MV-4-11 (cell line): ENCODE results near the gene NDUFAB1.
"Not testable (repeated sequence)": the region's sequence is repeated elsewhere in the genome, so short reads cannot be mapped to it uniquely, and the experiment has no call there.

Experiments
- DNase-seq: peaks from one replicate; lab custom pipeline; 2025; lab: John Stamatoyannopoulos, UW

NDUFAB1 gene

DNA sequence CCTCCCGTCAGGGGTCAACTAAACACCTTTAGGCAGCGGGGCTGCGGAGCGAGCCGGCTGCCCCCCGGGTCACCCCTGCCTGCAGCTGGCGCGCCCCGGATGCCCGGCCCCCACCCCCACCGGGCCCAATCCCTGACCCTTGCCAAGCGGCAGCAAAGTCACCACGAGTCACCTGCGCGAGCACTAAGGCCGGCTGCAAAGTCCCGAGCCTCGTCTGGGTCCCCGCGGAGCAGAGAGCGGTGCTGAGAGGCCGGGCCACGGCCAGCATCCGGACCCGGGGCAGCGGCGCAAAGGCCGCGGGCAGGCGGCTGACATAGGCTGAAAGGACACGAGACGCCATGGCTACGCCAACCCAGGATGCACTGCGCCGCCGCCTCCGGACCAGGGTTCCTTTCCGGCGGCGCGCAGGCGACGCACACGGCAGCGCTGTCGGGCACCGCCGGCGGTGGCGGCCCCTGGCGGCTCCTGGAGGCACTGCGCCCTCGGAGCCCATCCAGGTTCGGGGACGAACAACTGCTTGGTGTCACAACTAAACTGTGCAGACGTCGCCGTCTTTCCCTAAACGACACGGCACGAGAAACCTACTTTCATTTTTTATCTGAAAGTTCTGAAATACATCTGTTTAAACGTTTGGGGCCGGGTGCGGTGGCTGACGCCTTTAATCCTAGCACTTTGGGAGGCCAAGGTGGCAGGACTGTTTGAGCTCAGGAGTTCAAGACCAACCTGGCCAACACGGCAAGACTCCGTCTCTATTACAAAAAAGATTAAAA lies at the start of gene NDUFAB1:
NDUFAB1 (minus strand) TSS at position 366 of the 770 bp plus-strand sequence; CDS start at position 340, 26 bp downstream.
- peak; percentile 83 for DNase-seq

DNA sequence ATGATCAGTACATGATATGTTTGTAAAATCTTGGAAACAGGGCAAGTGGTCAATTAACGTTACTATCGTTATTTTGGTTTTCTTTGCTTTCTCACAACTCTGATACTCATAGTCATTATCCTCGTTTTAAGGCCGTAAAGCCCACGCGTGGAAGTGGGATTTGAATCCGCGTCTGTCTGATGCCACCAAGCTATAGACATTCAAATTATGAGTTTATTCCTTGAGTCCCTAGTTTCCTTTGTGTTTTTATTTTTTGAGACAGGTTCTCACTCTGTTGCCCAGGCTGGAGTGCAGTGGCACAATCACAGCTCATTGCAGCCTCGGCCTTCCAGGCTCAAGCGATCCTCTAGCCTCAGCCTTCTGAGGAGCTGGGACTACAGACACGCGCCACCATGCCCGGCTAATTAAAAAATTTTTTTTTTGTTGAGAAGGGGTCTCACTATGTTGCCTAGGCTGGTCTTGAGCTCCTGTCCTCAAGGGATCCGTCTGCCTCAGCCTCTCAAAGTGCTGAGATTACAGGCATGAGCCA lies 46.2 kb upstream of the NDUFAB1 start:
- no peak for DNase-seq

DNA sequence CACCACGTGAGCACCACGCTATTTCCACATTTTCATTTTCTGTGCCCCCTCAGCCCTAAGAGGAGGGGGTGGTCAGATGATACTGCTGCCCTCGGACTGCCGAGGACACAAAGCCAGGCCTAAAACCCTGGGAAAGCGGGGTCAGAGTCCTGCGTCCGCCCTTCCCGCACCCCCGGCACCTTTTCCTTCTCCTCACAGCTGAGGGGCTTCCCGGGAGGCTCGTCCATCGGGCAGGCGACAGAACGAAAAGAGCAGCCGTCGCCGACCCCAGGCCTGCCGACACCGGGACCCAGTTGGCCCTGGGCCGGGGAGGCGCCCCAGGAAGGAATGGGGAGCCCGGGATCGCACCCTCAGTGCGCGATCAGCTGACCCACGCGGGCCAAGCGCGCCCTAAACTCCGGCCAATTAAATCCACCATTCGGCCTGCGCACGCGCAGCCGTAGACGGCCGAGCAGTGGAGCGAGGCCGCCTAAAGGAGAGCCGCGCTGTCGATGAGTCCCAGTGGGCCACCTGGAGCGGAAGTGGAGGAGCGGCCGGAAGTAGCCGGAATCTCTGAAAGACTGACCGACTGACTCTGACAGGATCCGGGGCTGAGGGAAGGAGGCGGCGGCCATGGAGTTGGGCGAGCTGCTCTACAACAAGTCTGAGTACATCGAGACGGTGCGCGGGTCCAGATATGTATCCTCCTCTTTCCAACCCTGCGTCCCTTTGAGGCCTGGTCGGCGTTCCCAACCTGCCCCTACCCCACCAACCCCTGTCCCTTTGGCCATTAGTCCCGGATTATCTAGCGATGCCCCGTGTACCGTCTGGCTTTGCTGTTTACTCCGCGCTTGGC lies 45.0 kb upstream of the NDUFAB1 start, which contains the start of the genes DCTN5 and PALB2:
DCTN5 (plus strand) TSS at position 536 of the 835 bp plus-strand sequence; CDS start at position 613, 77 bp downstream.
PALB2 (minus strand) TSS at position 380 of the 835 bp plus-strand sequence; CDS start at position 227, 153 bp downstream.
- DNase-seq: peak; percentile 95

DNA sequence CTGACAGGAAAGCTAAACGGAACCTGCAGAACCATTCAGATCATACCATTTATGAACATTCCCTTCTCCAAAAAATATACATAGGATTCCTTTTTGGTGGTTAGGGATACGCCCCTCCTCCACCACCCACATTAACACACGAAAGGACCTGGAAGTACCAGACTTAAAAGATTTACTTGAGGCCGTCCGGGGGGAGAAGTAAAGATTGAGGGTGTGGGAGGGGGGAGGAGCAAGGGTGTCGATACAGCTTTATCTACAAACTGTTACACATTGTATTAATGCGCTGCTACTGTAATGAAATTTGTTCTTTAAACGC lies 44.5 kb upstream of the NDUFAB1 start:
- DNase-seq: no peak

DNA sequence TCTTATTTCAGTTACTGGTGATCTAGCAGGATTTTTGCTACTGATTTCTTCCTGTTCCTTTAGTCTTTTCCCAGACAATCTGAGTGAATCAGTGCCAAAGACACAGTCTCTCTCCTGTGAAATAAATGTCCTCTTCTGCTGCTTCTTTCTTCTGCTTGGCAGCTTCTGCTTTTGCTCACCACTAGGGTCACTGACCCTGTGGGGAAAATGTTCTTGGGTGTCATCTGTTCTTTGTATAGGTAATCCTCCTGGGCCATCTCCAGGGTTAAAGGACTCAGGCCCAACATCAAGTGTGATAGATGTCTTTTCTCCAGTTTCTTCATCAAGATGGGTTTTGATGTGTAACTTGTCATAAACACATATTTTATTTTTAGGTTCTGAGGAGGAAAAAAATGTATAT lies 39.8 kb upstream of the NDUFAB1 start:
- peak; percentile 14 for DNase-seq

DNA sequence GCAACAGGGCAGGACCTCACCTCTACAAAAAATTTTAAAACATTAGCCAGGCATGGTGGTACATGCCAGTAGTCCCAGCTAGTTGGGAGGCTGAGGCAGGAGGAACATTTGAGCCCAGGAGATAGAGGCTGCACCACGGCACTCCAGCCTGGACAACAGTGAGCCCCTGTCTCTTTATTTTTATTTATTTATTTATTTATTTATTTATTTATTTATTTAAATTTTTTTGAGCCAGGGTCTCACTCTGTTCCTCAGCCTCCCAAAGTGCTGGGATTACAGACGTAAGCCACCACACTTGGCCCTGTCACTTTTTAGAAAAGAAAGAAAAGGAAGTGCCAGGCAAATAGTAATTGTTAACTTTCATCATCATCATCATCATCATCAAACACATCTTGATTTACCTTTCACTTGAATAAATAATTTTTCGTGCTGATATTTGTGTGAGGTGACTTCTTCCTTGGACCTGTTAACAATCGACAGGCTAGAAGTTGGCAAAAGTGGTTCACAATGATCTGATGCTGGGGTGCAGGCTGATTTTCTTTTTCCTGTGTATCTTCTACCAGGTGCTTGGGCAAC lies 38.4 kb upstream of the NDUFAB1 start:
- no peak for DNase-seq

DNA sequence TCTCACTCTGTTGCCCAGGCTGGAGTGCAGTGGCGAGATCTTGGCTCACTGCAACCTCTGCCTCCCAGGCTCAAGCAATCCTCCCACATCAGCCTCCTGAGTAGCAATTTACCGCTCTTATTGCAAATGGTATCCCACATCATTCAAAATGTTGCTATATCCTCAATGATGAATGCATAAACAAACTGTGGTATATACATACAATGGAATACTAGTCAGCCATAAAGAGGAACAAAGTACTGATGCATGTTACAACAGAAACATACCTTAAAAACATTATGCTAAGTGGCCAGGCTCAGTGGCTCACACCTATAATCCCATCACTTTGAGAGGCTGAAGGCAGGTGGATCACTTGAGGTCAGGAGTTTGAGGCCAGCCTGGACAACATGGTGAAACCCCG lies 35.8 kb upstream of the NDUFAB1 start:
- not testable (repeated sequence) for DNase-seq

DNA sequence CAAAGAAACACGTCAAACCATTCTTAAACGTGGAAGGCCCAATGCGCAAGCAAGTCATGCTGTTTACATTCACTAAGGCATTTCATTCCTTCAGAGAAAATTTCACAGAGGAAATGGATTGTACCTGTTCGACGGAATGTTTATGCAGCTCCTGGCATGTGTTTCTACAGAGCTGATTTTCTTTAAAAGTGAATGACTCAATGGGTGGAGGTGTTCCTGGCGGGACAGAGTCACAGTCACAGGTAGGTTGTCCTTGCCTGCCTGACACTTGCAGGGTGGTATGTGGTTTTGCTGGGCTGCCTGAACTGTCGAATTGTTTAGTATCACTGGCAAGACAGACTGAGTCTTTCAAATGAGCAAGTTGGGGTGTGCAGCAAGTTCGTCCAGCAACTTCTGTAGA lies 33.4 kb upstream of the NDUFAB1 start:
- no peak for DNase-seq

DNA sequence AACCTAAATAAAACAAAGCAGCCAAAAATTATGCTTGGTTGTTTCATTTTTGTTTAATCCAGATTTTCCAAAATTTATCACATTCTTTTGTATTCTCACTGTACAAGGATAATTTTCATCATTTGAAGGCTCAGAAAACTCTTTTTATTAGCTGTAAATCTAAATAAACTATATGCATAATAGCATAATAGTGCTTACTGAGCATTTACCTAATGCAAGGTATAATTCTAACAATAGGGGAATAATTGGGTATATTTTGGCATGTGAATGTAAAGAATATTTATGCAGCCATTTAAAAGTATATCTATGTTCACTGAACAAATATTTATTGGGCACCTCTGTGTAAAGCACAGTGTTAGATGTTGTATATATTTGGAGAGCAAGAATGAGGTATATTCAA lies 28.0 kb upstream of the NDUFAB1 start:
- DNase-seq: no peak

DNA sequence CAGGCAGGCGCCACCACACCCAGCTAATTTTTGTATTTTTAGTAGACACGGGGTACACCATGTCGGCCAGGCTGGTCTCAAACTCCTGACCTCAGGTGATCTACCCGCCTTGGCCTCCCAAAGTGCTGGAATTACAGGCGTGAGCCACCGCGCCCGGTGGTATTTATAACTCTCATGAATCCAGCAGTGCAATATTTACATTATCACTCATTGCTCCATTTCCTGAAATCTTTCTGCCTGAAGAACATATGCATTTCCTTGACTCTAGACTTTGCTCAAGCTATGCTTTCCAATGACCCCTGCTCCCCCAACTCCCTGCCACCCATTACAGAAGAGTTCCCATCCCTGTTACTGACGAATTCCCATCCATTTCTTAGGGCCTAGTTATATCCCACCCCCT lies 19.7 kb upstream of the NDUFAB1 start:
- no peak for DNase-seq

DNA sequence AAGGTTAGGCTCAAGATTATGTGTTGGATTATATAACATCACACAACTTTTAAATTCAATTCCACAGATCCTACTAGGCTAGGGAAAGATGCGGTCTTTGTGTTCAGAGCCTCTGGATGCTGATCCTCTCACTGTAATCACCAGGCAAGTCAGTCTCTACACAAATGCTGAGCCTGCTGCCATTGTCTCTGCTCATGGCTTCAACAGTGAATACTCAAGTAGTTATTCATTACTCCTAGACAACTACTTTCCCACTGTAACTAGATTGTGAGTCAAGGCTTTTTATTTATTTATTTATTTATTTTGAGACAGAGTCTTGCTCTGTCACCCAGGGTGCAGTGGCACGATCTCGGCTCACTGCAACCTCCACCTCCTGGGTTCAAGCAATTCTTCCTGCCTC lies 15.8 kb upstream of the NDUFAB1 start:
- DNase-seq: no peak

DNA sequence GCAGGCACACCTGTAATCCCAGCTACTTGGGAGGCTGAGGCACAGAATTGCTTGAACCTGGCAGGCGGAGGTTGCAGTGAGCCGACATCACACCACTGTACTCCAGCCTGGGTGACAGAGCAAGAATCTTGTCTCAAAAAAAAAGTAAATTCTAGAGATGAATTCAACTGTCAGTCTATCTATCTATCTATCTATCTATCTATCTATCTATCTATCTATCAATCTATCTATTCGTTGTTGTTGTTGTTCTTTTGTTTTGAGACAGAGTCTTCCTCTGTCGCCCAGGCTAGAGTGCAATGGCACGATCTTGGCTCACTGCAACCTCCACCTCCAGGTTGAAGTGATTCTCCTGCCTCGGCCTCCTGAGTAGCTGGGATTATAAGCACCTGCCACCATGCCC lies 14.8 kb upstream of the NDUFAB1 start:
- not testable (repeated sequence) for DNase-seq

DNA sequence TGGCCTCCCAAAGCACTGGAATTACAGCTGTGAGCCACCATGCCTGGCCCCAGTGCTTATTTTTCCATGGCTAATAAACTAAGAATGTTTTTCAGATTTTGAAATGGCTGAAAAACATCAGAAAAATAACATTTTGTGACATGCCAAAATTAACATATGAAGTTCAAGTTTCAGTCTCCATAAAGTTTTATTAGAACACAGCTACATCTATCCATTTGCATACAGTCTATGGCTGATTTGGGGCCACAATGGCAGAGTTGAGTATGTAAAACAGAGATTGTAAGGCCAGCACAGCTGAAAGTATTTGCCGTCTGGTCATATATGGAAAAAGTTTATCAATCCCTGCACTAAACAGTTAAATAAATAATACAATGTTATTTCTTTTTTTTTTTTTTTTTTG lies 13.8 kb upstream of the NDUFAB1 start:
- no peak for DNase-seq

DNA sequence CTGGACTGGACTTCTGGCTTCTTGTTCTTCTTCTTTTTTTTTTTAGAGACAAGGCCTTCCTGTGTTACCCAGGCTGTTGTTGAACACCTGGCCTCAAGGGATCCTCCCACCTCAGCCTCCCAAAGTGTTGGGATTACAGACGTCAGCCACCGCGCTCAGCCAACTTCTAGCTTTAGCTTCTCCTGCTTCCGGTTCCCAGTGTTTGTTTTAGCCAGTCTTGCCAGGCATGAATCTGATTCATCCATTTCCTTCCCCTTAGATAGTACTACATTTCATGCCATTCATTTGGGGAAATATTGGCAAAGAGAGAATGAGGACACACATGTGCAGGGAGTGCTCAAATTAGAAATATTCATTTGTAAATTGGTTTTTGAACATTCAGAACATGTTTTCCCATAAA lies 12.1 kb upstream of the NDUFAB1 start:
- no peak for DNase-seq

DNA sequence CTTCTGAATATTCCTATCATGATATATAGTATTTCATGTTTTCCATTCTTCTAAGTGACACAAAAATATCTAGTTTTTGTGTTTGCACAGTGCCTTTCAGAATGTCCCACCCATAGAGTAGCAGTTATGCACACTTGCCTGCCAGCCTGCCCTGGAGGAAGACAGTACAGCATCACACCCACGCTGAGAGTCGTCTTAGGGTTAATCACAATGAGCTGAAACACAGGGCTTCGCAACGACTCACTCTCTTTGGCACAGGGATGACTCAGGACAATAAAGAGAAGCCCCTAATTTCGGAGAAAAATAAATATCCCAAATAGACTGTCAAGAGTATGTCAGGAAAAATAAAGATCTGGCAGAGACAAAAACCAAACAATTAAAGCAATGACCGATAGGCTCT lies 11.6 kb upstream of the NDUFAB1 start:
- DNase-seq: no peak

DNA sequence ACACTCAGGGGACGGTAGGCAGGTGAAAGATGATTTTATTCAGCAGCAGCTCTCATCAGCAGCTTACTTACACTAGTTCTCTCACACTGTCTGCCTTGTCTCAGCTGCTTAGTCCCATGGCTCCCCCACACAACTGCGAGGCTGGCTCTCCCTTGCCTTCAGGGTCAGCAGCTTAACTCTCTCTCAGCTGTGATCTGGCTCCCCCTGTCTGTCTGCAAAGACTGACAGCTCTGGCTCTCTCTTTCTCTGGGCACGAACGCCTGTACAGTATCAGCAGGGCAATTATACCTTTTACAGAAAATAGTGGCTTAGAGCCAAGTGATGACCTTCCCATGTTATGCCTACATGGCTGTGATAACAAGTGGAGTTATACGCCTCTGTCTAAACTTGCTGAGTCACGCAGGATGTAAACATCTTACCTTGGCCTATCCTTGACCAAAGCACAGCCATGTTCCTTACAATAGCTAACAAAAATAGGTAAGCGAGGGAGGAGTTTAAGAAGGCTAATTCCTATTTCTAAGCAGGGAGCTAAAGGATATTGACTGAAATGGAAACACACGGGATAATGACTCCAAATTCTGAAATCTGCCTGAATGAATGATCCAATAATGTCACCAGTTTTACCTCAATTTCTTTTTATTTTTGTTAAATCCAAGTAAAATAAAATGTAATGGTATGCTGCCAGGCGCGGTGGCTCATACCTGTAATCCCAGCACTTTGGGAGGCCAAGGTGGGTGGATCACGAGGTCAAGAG lies 1.1 kb upstream of the NDUFAB1 start:
- peak; percentile 51 for DNase-seq

DNA sequence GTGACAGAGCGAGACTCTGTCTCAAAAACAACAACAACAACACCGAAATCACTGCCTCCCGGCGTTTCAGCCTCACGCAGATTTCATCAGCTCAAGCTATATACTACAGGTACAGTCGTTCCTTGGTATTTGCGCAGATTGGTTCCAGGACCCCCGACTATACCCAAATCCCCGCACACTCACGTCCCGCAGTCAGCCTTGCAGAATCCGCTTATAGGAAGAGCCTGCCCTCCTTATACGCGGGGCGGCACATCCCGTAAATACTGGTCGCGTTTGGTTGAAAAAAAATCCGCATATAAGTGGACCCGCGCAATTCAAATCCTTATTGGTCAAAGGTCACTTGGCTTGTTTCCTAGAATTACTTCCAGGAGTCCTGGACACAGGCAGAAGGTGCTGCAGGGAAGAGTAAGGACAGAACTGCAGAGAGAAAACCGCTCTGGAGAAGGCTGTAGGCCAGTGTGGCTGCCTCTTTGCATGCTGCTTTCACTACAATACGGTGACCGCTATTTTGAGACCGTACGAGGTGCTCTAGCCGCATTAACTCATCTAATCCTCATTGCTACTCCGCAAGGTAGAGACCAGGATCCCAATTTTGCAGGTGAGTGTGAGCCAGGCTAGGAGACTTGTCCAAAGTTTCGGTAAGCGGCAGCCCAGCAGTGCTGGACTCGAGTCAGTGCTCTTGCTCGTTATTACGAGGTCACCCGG lies 718 bp downstream of the NDUFAB1 start:
- DNase-seq: no peak

DNA sequence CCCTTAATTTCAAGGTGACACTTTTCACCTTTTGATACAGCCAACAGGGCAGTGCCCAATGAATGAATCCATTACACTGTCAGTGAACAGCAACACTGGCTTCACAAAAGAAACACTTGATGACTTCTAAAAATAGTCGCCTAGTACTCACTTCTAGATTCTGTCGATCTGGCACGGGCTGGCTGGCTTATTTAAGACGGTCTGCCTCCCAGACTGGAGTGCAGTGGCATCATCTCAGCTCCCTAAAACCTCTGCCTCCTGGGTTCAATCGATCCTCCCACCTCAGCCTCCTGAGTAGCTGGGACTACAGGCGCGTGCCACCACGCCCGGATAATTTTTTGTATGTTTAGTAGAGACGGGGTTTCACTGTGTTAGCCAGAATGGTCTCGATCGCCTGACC lies 1.9 kb downstream of the NDUFAB1 start:
- DNase-seq: no peak

DNA sequence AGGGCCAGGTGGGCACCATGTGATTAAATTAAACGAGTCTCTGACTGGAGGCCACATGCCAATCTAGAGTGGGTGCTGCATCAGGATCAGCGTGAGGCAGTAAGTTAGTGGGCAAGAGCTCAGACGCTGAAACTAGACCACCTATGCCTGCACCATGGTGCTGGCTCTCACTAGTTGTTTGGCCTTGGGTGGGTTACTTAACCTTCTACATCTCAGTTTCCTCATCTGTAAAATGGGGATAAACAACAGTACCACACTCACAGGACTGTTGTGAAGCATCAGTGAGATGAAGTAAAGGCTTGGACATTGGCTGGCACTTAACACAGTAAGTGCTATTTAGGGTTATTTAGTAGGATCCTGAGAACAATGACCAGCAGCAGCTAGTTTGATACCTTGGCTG lies 5.9 kb downstream of the NDUFAB1 start:
- DNase-seq: no peak

DNA sequence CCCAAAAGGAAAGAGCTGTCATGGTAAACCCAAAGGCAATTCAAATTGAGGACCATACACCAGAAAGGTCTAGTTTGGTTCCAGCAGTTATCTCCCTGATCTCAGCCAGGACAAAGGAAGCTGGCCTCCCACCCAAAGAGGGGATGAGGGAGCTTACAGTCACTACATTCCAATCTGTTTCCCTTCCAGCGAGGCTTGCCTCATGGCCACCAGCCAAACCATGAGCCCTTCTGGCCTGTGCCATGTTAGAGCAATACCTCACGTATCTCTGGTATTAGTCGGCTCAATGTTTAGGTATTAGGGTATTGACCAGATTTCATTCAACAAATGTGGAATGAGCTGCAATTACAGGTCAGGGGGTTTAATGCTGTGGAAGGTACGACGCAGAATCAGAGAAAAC lies 8.4 kb downstream of the NDUFAB1 start:
- DNase-seq: no peak
